ENCODE data around the gene NMRK1.

The NMRK1 gene

GRCh38 chr9:75101004-75101588, 13.1 kb upstream of the NMRK1 start:
- DNase-seq (ENCODE audit: low read depth): no peak

GRCh38 chr9:75096796-75097195, 8.8 kb upstream of the NMRK1 start:
- DNase-seq (ENCODE audit: low read depth): no peak

- no peak for DNase-seq (ENCODE audit: low read depth)
Observed at GRCh38 chr9:75092766-75093165, 4.8 kb upstream of the NMRK1 start.

DNA sequence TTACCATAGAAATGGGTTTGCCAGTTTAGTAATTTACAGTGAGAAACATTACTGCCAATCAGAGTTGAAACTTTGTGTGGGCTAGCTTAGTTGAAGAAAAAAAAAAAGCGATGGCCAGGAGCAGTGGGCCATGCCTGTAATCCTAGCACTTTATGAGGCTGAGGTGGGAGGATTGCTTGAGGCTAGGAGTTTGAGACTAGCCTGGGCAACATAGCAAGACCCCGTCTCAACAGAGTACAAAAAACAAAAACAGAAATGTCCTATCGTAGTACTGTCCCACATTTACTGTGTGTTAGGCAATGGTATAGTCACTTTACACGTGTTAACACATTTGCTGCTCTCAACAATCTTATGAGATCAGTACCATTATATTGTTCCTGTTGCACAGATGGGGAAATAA, 2.6 kb upstream of the NMRK1 start:
- no peak for DNase-seq (ENCODE audit: low read depth)

- no peak for DNase-seq (ENCODE audit: low read depth)
Observed at GRCh38 chr9:75089373-75089766, 1.4 kb upstream of the NMRK1 start.

DNA sequence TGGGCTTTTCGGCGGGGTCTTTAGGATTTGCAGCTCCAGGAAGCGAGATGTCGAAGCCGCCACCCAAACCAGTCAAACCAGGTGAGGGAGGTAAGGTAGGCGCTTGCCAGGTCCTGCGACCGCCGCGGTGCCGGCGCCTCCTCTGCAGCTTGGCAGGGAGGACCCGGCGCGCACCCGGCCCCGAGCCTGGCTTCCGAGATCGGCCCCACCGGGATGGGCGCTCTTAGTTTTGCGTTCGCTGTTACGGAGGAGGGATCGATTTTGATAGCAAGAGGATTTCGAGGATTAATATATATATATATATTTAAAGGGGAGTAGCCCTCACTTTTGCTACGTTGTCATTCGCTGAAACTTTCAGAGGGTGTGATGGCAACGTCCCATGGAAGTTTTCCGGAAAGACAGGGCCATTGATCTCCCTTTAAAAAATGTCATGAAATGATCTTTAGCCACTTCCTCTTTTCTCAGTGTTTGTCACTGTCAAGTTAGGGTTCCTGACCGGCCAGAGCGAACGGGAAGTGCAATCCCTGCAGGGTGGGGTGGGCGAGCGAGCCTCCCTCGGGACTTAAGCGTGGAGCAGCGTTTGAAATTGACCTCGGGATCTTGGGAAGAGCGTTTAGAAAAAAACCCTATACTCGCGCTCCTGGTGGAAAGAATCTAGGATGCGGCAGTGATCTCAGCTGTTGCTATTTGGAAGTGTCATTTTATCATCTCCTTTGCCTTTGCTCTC, 854 bp upstream of the NMRK1 start:
- no peak for DNase-seq (ENCODE audit: low read depth)

GRCh38 chr9:75087289-75087823, 599 bp downstream of the NMRK1 start:
- DNase-seq (ENCODE audit: low read depth): peak; percentile 25

DNA sequence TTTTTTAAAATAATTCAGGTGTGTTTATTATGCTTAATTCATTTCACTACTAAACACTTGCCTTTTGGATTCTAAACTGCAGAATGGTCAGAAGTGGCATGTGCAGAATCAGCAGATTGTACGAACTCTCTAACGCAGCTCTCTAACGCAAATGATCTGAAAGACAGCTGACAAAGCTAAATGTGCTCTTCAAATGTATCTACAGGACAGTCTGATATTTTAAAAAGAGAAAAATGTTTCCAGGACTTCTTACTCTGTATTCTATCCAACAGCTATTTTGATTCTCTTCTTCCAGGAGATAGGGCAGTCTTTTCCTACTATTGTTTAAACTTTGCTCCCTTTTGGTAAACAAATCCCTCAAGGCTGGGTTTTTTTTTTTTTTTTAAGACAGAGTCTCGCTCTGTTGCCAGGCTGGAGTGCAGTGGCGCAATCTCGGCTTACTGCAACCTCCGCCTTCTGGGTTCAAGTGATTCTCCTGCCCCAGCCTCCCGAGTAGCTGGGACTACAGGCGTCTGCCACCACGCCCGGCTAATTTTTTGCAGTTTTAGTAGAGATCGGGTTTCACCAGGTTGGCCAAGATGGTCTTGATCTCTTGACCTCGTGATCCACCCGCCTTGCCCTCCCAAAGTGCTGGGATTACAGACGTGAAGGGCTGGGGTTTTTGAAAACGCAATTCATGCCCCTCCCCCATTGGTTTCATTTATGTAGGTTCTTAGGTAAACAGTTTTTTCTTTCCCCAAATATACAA, 1.2 kb downstream of the NMRK1 start:
- no peak for DNase-seq (ENCODE audit: low read depth)

DNA sequence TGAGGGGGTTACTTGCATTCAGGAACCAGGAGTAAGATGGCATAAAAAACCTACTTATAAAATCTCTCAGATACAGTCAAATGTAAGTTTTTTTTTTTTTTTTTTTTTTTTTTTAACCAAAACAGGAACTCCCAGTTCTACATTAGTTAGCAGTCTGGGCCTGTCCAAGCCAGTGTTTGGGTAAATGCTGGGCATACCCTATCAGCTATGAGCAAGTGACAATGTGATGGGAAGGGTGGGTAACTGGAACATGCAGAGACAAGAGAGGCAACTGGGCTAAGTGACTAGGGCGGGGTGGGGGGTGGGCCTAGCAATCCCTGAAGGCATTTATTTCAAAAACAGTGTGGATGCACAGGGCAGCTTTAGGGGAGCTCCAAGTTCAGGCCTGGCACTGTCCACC, 2.3 kb downstream of the NMRK1 start:
- no peak for DNase-seq (ENCODE audit: low read depth)

- DNase-seq (ENCODE audit: low read depth): no peak
Observed at GRCh38 chr9:75084081-75084672, 3.8 kb downstream of the NMRK1 start.

- peak; percentile 11 for DNase-seq (ENCODE audit: low read depth)
Observed at GRCh38 chr9:75083188-75083970, 4.6 kb downstream of the NMRK1 start.

- no peak for DNase-seq (ENCODE audit: low read depth)
Observed at GRCh38 chr9:75081632-75082031, 6.3 kb downstream of the NMRK1 start.

GRCh38 chr9:75072895-75073294, 15.1 kb downstream of the NMRK1 start:
- DNase-seq (ENCODE audit: low read depth): no peak

DNA sequence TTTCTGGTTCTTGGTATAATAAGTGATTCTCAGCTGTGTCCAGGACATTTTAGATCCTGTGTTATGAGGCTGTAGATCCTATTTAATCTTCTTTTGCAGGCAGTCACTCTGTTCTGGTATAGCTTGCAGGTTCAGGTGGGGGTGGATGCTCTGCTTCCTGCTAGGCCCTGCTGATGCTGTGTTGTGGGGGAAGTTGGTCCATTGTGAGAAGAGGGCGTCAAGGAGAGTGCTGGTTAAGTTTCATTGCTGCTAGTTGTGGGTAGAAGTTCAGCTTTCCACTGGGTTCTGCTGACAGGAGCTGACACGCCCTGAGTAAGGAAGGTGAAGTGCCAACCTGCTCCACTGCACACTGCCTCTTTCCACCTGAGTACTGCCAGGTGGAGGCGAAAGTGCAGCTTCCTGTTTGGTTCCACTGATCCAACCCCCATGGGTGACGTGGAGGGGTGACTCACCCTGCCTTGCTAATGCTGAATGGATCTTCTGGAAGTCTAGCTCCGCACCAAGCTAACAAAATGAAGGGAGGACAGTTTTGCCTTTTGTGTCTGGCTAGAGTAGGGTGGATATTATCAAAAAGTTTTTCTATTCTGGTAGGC, 16.3 kb downstream of the NMRK1 start:
- peak; percentile 46 for DNase-seq (ENCODE audit: low read depth)

GRCh38 chr9:75069171-75069570, 18.8 kb downstream of the NMRK1 start:
- DNase-seq (ENCODE audit: low read depth): no peak

DNA sequence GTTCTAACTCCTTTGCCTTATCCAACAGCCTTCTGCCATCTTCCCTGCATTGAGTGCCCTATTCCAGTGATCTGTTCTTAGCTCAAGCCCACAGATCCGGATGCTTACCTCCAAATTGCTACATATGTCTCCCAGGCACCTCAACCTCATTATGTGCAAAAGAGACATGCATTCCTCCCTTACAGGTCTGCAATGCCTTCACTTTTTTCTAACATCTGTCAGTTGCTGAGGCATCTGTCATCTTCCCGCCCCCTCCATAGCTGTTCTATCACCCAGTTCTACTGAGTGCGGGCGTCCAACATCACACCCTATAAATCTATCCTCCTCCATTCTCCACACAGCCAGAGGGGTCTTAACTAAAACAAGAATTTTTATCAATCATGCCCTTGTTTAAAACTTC, 20.1 kb downstream of the NMRK1 start:
- no peak for DNase-seq (ENCODE audit: low read depth)

DNA sequence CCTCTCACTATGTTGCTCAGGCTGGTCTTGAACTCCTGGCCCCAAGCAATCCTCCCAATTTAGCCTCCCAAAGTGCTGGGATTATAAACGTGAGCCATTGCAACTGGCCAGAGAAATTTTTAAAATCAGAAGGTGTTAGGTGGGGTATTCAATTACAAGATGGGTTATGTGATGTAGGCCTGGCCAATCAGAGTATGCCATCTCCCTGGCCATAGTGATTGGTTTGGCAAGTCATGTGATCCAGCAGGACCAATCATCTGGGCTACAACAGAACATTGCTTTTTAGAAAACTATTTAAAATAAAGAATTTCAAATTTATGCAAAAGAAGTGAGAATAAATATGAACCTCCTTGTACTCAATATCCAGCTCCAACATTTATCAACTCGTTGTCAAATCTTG, 22.4 kb downstream of the NMRK1 start:
- no peak for DNase-seq (ENCODE audit: low read depth)

DNA sequence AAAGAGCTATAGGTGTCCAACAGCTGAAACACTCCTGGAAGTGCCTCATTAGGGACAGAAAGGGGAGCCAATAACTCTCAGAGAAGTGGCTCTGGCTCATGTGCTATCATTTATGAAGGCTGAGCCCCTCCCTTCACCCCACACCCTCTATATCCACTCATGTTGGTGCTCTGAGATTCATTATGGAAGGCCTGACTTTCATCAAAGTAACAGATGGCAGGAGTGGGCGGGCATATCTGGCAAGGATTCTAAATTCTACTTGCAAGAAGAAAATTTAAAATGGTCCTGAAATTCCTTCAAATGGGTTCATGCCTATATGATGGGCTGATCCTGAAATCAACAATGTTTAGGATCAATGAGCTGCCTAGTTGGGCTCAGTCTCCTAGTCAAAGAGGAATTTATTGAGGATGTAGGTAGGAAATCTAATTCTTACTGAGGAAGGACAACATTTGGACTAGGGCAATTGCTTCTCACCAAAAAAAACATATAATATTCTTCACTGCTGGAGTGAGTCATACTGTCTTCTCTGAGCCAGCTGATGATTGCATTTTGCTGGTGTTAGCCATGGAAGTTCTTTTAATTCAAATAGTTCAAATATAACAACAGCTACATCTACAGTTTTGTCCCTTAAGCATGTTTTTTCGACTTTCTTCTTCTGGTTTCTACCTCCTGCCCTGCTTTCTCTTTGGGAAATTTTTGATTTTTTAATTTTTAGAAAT, 23.5 kb downstream of the NMRK1 start:
- DNase-seq (ENCODE audit: low read depth): no peak

DNA sequence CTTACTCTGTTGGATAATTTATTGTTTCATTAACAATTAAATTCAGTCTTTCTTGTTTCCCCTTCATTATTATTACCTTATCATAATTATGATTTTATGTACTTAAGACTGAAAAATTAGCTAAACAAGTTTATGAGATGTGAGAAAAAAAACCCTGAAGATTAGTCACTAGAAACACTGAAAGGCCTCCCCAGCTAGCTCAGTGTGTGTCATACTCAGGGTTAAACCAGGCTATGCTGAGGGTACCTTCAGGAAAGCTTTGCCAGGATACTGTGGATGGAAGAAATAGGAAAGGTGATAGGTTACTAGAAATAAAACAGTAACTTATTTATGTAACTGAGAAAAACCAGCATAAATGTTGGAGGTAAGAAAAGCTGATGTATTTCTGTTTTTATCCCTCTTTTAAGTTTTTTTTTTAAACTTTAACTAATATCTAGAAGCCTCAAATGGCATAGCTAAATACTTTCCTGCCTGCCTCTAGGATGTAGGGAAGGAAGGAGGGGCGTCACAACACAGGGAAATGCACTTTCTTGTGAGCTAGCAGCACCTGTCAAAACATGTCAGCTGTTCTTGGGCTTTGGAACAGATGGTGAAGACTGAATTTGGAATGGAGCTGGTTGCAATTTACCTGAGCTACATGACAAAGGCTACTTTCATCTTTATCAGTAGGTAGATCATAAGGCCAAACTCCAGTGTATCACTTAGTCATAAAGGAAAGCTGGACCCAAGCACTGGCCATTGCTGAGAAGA, 24.2 kb downstream of the NMRK1 start:
- DNase-seq (ENCODE audit: low read depth): no peak

DNA sequence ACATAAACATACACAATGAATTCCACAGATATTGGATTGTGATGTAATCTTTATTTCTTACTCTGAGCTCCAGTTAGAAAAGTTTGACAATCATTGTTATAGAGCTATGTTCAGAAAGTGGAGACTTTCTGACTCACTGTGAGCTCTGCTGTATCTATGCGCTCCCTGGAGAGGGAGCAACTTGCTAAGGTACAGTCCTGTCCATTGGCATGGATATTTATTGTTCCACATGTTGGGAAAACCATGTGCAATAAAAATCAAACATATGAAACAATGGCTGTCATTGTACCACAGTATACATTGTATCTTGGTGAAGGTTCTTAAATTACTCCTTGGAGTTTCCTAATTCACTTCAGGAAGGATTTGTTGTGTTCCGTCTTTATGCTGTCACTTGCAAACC, 26.8 kb downstream of the NMRK1 start:
- no peak for DNase-seq (ENCODE audit: low read depth)
